Keratinocyte (primary cell): ENCODE measurements around the gene GCHFR. TPM values are rescaled to one million over a fixed set of nuclear protein-coding genes. Genes with fewer than 3 reads are reported as not detected.

Experiments
- DNase-seq: peaks from one replicate; pipeline ENCODE4 v3.0.0-alpha.2; 2011; ENCODE audit warnings: low read depth, missing footprints, low spot score
- FAIRE-seq: peaks from 2 replicates; lab custom pipeline; 2011; peaks lifted over from hg19 to GRCh38; lab: Jason Lieb, UNC
- H2AFZ ChIP-seq: 2 replicates; pipeline ENCODE4 v1.6.0; 2012; ENCODE audit warnings: low read length, control low read depth, inconsistent platforms; ENCODE audit not compliant: control insufficient read depth
- H3K27ac ChIP-seq: 2 replicates; pipeline ENCODE4 v1.5.1; 2011; ENCODE audit warnings: low read length; ENCODE audit not compliant: control insufficient read depth, insufficient read depth
- H3K27me3 ChIP-seq: 3 replicates; pipeline ENCODE4 v1.6.0; 2011; ENCODE audit warnings: low read length; ENCODE audit not compliant: control insufficient read depth, insufficient read depth; ENCODE audit errors: extremely low read depth
- H3K36me3 ChIP-seq, 2 experiments: 2 replicates in 1 of 2; 3 replicates in 1 of 2; pipeline ENCODE4 v1.5.1; 2011; ENCODE audit warnings: low read length in 2 of 2, mild to moderate bottlenecking in 1 of 2; ENCODE audit not compliant: control insufficient read depth in 2 of 2, insufficient read depth in 2 of 2; ENCODE audit errors: extremely low read depth in 1 of 2
- H3K4me1 ChIP-seq: 3 replicates; pipeline ENCODE4 v1.5.1; 2011; ENCODE audit warnings: low read length; ENCODE audit not compliant: control insufficient read depth, insufficient read depth; ENCODE audit errors: extremely low read depth
- H3K4me2 ChIP-seq: 3 replicates; pipeline ENCODE4 v1.6.0; 2011; ENCODE audit warnings: low read depth, low read length; ENCODE audit not compliant: control insufficient read depth, insufficient read depth; ENCODE audit errors: extremely low read depth
- H3K4me3 ChIP-seq, 3 experiments: fragments of 200-600 bp in 1 of 3; sonication (generic) in 1 of 3; 2 replicates in 2 of 3; 3 replicates in 1 of 3; pipeline ENCODE4 v1.5.1; 2011 to 2016; ENCODE audit warnings: low read length in 3 of 3, mild to moderate bottlenecking in 3 of 3, control low read depth in 2 of 3, inconsistent platforms in 1 of 3, low read depth in 1 of 3, mixed read lengths in 1 of 3, mixed run types in 1 of 3, moderate library complexity in 1 of 3; ENCODE audit not compliant: control insufficient read depth in 2 of 3, insufficient read depth in 2 of 3; ENCODE audit errors: extremely low read depth in 1 of 3
- H3K79me2 ChIP-seq: 2 replicates; pipeline ENCODE4 v1.6.0; 2012; ENCODE audit warnings: low read length; ENCODE audit not compliant: control insufficient read depth, insufficient read depth
- H3K9ac ChIP-seq: 3 replicates; pipeline ENCODE4 v1.6.0; 2011; ENCODE audit warnings: low read length; ENCODE audit not compliant: control insufficient read depth, insufficient read depth; ENCODE audit errors: extremely low read depth
- H3K9me1 ChIP-seq: 3 replicates; pipeline ENCODE4 v1.6.0; 2011; ENCODE audit warnings: low read length; ENCODE audit not compliant: control insufficient read depth, insufficient read depth; ENCODE audit errors: extremely low read depth
- H3K9me3 ChIP-seq: 2 replicates; pipeline ENCODE4 v1.5.1; 2012; ENCODE audit warnings: low read depth, low read length; ENCODE audit not compliant: control insufficient read depth
- H4K20me1 ChIP-seq: 3 replicates; pipeline ENCODE4 v1.6.0; 2011; ENCODE audit warnings: low read length; ENCODE audit not compliant: control insufficient read depth, insufficient read depth; ENCODE audit errors: extremely low read depth
- CTCF ChIP-seq, 3 experiments: IDR thresholded peaks in 1 of 3; conservative IDR thresholded peaks in 1 of 3; optimal IDR thresholded peaks in 1 of 3; 2 replicates in 2 of 3; 3 replicates in 1 of 3; pipeline versions ENCODE3 to v1.5.1; 2011; ENCODE audit warnings: low read length in 3 of 3, mild to moderate bottlenecking in 3 of 3, moderate library complexity in 2 of 3, control low read depth in 1 of 3, inconsistent platforms in 1 of 3; ENCODE audit not compliant: insufficient read depth in 2 of 3; ENCODE audit errors: extremely low read depth in 1 of 3
- EZH2 ChIP-seq: IDR thresholded peaks from one replicate; pipeline ENCODE4 v1.6.1; 2012; ENCODE audit warnings: inconsistent platforms, mild to moderate bottlenecking, low read length, moderate library complexity
- dilution Hi-C: fragments of 300-500 bp; cut with MboI; formaldehyde crosslinking; loops from one replicate; pipeline ENCODE4 v1.7.0; 2020; ENCODE audit warnings: low sequenced_read_pairs; ENCODE audit not compliant: extremely low pct_ligation_motif_present
- polyA plus RNA-seq, 5 experiments: library from polyadenylated mRNA; depleted of rRNA in 3 of 5; stranded (reverse) in 3 of 5; stranded (forward) in 1 of 5; unstranded in 1 of 5; fragments of >200 nt; gene quantifications; 1 replicate in 1 of 5; 2 replicates in 3 of 5; 3 replicates in 1 of 5; pipeline versions ENCODE4 v1.2.1 to v1.2.3, GENCODE V29; 2011 to 2012; ENCODE audit warnings: missing spikeins in 2 of 5, low read depth in 1 of 5, low replicate concordance in 1 of 5

The GCHFR gene
- polyA plus RNA-seq, 1 donor (not counting 4 experiments of a cell fraction or from before 2014, with no cell fraction given), result 2.7 TPM

DNA sequence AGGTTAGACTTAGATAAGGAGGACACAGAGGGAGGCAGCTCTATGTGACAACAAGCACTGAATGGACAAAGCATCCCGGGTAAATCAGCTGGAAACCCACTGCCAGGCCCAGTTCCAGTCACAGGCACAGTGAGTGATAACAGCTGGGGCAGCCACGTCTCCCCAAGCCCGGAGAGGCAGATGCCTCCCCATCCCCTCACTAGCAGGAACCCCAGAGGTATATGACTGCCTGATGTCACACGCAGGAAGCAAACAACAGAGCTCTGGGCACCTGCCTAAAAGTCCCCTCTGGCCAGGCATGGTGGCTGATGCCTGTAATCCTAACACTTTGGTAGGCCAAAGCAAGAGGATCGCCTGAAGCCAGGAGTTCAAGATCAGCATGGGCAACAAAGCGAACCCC, 24.1 kb downstream of the GCHFR start:
- peak overlapping the region; percentile 84 for H3K27ac ChIP-seq
- peaks cover 2% of the 10 kb centered on the region for H3K9me1 ChIP-seq
- H3K9ac ChIP-seq, result peak overlapping the region; percentile 39
- no peaks in the 10 kb centered on the region for H3K27me3 ChIP-seq
- no peaks in the 10 kb centered on the region for H3K9me3 ChIP-seq
- H2AFZ ChIP-seq, result no peak overlapping the region
- no peak overlapping the region for H3K4me3 ChIP-seq
- dilution Hi-C loops, result loop anchor here (10.0 kb wide), 1 partner anchor 97 kb away; no protein-coding TSS in a partner anchor
- FAIRE-seq (no peak), DNase-seq (no peak)
- H3K4me1 ChIP-seq, result peaks cover 53% of the 10 kb centered on the region
- H4K20me1 ChIP-seq, result no peaks in the 10 kb centered on the region
- H3K36me3 ChIP-seq, result peaks cover 2 to 3% of the 10 kb centered on the region in 2 experiments
- H3K4me2 ChIP-seq, result peak overlapping the region; percentile 78
- no peak for TF ChIP-seq EZH2
- no peak for TF ChIP-seq CTCF (optimal IDR thresholded peaks at IDR 0.05 in 1 of 3, IDR thresholded peaks at IDR 0.05 in 1 of 3, conservative IDR thresholded peaks at IDR 0.05 in 1 of 3; ENCODE audit: extremely low read depth in 1 of 3, insufficient read depth in 2 of 3, low read length in 3 of 3)
- H3K79me2 ChIP-seq, result peaks cover 20% of the 10 kb centered on the region

GRCh38 chr15:40789119-40789518, 25.3 kb downstream of the GCHFR start:
- peaks cover 2 to 3% of the 10 kb centered on the region in 2 experiments for H3K36me3 ChIP-seq
- H3K4me1 ChIP-seq, result peaks cover 63% of the 10 kb centered on the region
- peaks cover 2% of the 10 kb centered on the region for H3K9me1 ChIP-seq
- no peak for TF ChIP-seq EZH2
- no peak for TF ChIP-seq CTCF (optimal IDR thresholded peaks at IDR 0.05 in 1 of 3, IDR thresholded peaks at IDR 0.05 in 1 of 3, conservative IDR thresholded peaks at IDR 0.05 in 1 of 3; ENCODE audit: extremely low read depth in 1 of 3, insufficient read depth in 2 of 3, low read length in 3 of 3)
- H3K27me3 ChIP-seq, result no peaks in the 10 kb centered on the region
- H3K4me2 ChIP-seq, result no peak overlapping the region
- dilution Hi-C loops, result loop anchor here (10.0 kb wide), 1 partner anchor 96 kb away; no protein-coding TSS in a partner anchor
- no peak for DNase-seq
- no peaks in the 10 kb centered on the region for H4K20me1 ChIP-seq
- H2AFZ ChIP-seq, result no peak overlapping the region
- FAIRE-seq, result no peak
- H3K9ac ChIP-seq, result no peak overlapping the region
- no peak overlapping the region for H3K4me3 ChIP-seq
- H3K9me3 ChIP-seq, result no peaks in the 10 kb centered on the region
- H3K27ac ChIP-seq, result peak overlapping the region; percentile 10
- H3K79me2 ChIP-seq, result peaks cover 20% of the 10 kb centered on the region
